ENCODE results near the gene ETFA. TPM values are rescaled to one million over a fixed set of nuclear protein-coding genes. Genes with fewer than 3 reads are reported as not detected.

The ETFA gene
- total and polyA plus RNA-seq, 10 of the 15 experiments (the other 5 are each of a cell fraction or from before 2014, with no cell fraction given) = 114 to 331 (median 152) TPM

GRCh38 chr15:76233921-76234320 is 77.3 kb downstream of the ETFA start:
- no peak overlapping the region for H3K27ac ChIP-seq (ENCODE audit: control insufficient read depth, insufficient read depth)
- H3K79me2 ChIP-seq (ENCODE audit: control insufficient read depth, insufficient read depth, low read length) = no peaks in the 10 kb centered on the region
- H3K4me2 ChIP-seq (ENCODE audit: control insufficient read depth, insufficient read depth) = no peak overlapping the region
- CTCF ChIA-PET = interaction anchor here (1.5 kb wide), 2 partner anchors 15 to 632 kb away, joined by 3 read pairs; no protein-coding TSS in a partner anchor
- no peak overlapping the region for H2AFZ ChIP-seq (ENCODE audit: control insufficient read depth, low read depth, low read length)
- POLR2A ChIA-PET = no interaction called here
- TF ChIP-seq RELA (IDR thresholded peaks at IDR 0.05; ENCODE audit: borderline replicate concordance, partially characterized antibody) = no peak
- TF ChIP-seq ATF7 (IDR thresholded peaks at IDR 0.05; ENCODE audit: low read depth) = no peak
- TF ChIP-seq RUNX3 (IDR thresholded peaks at IDR 0.05; ENCODE audit: low read length) = no peak
- no peak for TF ChIP-seq MTA2 (IDR thresholded peaks at IDR 0.05; ENCODE audit: low read depth)
- no peak for TF ChIP-seq TCF12 (IDR thresholded peaks at IDR 0.05; ENCODE audit: low read depth, low read length)
- no peak for TF ChIP-seq NFXL1 (IDR thresholded peaks at IDR 0.05; ENCODE audit: borderline replicate concordance)
- no peak for TF ChIP-seq BACH1 (IDR thresholded peaks at IDR 0.05; ENCODE audit: borderline replicate concordance)
- TF ChIP-seq RB1 (IDR thresholded peaks at IDR 0.05; ENCODE audit: borderline replicate concordance) = no peak
- TF ChIP-seq ASH2L (IDR thresholded peaks at IDR 0.05; ENCODE audit: borderline replicate concordance, low read depth) = no peak
- TF ChIP-seq YBX1 (IDR thresholded peaks at IDR 0.05) = no peak
- no peak for TF ChIP-seq POLR2AphosphoS2 (IDR thresholded peaks at IDR 0.05; ENCODE audit: low read depth, low read length)
- no peak for TF ChIP-seq HDGF (IDR thresholded peaks at IDR 0.05)
- TF ChIP-seq, protein P1, sequence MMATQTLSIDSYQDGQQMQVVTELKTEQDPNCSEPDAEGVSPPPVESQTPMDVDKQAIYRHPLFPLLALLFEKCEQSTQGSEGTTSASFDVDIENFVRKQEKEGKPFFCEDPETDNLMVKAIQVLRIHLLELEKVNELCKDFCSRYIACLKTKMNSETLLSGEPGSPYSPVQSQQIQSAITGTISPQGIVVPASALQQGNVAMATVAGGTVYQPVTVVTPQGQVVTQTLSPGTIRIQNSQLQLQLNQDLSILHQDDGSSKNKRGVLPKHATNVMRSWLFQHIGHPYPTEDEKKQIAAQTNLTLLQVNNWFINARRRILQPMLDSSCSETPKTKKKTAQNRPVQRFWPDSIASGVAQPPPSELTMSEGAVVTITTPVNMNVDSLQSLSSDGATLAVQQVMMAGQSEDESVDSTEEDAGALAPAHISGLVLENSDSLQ (IDR thresholded peaks at IDR 0.05) = no peak
- TF ChIP-seq SIX5 (IDR thresholded peaks at IDR 0.05; ENCODE audit: low read depth, low read length, severe bottlenecking) = no peak
- TF ChIP-seq TCF3 (IDR thresholded peaks at IDR 0.05; ENCODE audit: borderline replicate concordance, insufficient read depth, low read depth, low read length) = no peak
- no peak for TF ChIP-seq DPF2 (IDR thresholded peaks at IDR 0.05)
- TF ChIP-seq USF1 (IDR thresholded peaks at IDR 0.05; ENCODE audit: borderline replicate concordance, extremely low read length, insufficient read depth, low read depth, low read length) = no peak
- TF ChIP-seq FOXM1 (IDR thresholded peaks at IDR 0.05; ENCODE audit: low read depth, low read length) = no peak
- no peak for TF ChIP-seq CREB1 (IDR thresholded peaks at IDR 0.05; ENCODE audit: low read depth)
- TF ChIP-seq HDAC6 (IDR thresholded peaks at IDR 0.05; ENCODE audit: unreplicated experiment) = no peak
- no peak for DNase-seq (ENCODE audit: low read depth, low spot score)
- intact Hi-C loops (cut with micrococcal nuclease; ENCODE audit: unreplicated experiment) = no loop called here
- H3K27me3 ChIP-seq (replicated peaks in 1 of 2; ENCODE audit: control insufficient read depth in 2 of 2, insufficient read depth in 2 of 2, low read length in 1 of 2) = no peaks in the 10 kb centered on the region
- no peaks in the 10 kb centered on the region for H4K20me1 ChIP-seq (ENCODE audit: control insufficient read depth, insufficient read depth)
- H3K36me3 ChIP-seq (ENCODE audit: control insufficient read depth in 2 of 2, insufficient read depth in 2 of 2, low read length in 1 of 2) = peaks cover 0 to 11% of the 10 kb centered on the region in 2 experiments; a peak in 2 of 4 replicates
- no peak overlapping the region for H3K4me3 ChIP-seq
- no peaks in the 10 kb centered on the region for H3K9me3 ChIP-seq (replicated peaks; ENCODE audit: control insufficient read depth, insufficient read depth, low read length)
- SMC1A ChIA-PET (ENCODE audit: uncharacterized antibody, unreplicated experiment) = interaction anchor here (1.4 kb wide), 1 partner anchor 613 kb away, joined by 3 read pairs; no protein-coding TSS in a partner anchor
- no peak for ATAC-seq
- H3K9ac ChIP-seq (ENCODE audit: control insufficient read depth, insufficient read depth, low read length) = no peak overlapping the region
- RAD21 ChIA-PET (ENCODE audit: unreplicated experiment) = no interaction called here
- no TSS peak for BruUV-seq (replicated peaks)
- WGBS (ENCODE audit: insufficient coverage, insufficient replicate concordance, low lambda C conversion rate, missing lambda C conversion rate) = 100% methylated on average over 1 of the region's 1 CpG
- H3K4me1 ChIP-seq (ENCODE audit: control insufficient read depth, insufficient read depth, low read length) = no peaks in the 10 kb centered on the region
- in situ Hi-C loops (cut with MboI) = no loop called here
- FAIRE-seq = no peak

Data from GM12878 (cell line).